GM19351 (cell line): ENCODE data around the gene FAM240A.

Experiments
- ATAC-seq: cut with Tn5 transposase; IDR thresholded peaks from one replicate; pipeline ENCODE4 v1.9.1; 2021; ENCODE audit warnings: mild to moderate bottlenecking, moderate library complexity; ENCODE audit not compliant: unreplicated experiment

The FAM240A gene

DNA sequence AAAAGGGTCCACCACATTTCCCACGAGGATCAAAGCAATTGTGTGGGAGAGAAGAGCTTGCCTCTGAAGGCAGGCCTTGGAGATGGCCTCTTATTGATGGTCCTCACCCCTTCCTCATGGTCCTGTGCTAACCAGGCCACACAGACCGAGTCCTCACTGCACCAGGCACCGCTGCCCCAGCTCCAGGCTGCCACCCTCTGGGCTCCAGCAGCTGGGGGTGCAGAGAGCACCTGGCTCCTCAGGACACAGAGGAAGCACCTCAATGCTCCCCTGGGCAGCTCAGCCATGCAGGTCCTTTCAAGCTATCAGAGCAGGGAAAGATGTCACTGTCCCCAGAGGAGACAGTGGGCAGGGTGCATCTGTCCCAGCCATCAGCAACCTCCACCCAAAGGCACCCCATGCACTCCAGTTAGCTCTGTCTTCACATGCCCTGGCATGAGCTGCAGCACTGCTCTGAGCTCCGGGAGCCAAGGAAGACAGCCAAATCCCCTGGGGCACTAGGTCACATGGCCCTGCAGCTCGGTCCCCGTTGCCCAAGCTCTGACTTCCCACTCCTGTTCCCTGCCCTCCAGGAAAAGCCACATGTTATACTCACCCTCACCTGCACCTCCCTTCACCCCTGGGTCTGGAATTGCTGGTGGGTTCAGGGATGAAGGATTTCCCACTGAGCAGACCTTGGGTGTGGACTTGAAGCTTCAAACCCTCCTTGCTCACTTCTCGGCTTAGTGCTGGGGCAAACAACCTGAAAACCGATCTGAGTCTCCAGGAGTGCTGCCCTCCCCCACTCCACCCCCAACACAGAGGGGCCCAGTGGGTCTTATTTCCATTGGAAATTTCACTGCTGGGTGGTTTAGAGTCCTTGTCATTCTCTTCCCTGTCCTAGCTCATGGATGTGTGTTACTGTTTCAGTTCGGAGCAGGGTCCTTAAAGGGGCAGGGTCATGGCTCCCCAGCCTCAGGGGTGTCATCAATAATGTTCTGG is 48.5 kb downstream of the FAM240A start:
- ATAC-seq, result no peak

GRCh38 chr3:46661776-46662766 is 49.7 kb downstream of the FAM240A start:
- ATAC-seq, result no peak

DNA sequence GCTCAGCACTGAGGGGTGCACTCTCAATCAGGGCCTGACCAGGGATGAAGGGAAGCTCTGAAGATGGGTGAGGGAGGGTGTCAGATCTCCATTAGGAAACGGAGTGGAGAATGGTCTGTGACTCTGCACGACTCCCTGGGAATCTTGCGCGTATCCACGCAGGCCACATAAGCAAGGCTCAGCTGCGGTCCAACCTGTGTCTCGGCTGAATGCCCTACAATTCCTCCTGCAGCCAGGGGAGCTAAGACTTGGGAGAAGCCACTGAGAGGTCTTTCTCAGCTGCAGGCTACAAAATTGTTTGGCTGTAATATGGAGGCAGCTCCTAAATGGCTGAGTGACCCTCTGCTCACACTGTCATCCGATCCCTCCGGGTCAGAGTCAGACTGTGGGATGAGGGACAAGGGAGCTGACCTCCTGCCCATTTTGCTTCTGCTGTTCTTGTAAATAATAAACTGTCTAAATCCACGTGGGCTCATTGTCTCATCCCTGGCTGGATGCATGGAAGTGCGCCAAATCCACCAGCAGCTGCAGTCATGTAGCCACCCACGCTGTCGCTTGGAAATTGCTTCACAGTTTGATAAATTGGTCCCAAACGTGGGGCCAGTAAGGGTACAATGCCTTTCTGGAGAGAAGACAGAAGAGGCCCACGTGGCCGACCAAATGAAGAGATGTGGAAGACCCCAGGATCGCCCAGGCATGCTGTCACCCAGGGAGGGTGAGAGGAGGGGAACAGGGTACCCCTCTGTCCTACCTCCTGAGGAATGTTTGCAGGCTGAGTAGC is 50.6 kb downstream of the FAM240A start:
- no peak for ATAC-seq

GRCh38 chr3:46663591-46664135 is 51.3 kb downstream of the FAM240A start:
- no peak for ATAC-seq

DNA sequence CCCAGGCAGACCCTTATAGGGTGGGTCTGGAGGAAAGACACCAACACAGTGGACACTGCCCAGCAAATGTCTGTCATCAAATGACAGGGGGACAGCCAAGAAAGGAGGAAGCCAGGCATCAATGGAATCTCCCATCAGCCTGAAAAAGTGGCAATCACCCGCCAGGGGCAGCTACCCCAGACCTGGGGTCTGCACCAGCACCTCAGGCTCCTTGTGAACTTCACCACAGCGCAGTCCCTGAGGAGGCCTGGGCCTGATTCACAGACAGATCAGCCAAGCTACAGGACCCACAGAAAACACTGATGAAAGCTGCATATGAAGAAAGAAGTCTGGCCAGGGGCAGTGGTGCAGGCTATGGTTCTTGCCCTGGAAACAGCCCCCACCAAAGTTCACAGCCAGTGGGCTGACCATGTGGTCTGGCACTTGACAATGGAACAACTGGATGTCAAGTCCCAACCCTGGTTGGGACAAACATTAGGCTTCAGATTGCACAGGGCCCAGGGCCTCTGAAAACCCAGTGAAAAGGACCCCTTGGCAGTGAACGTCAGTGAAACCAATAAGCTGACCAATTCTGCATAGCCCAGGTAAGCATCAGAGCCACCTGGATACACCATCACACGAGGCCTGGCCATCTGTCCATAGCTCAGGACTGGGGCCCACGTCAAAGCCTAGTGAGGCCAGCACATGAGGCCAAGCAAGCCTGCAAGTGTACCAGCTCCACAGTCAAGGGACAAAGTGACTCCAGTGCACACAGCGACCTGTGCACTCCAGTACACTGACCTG is 52.1 kb downstream of the FAM240A start:
- ATAC-seq, result no peak

DNA sequence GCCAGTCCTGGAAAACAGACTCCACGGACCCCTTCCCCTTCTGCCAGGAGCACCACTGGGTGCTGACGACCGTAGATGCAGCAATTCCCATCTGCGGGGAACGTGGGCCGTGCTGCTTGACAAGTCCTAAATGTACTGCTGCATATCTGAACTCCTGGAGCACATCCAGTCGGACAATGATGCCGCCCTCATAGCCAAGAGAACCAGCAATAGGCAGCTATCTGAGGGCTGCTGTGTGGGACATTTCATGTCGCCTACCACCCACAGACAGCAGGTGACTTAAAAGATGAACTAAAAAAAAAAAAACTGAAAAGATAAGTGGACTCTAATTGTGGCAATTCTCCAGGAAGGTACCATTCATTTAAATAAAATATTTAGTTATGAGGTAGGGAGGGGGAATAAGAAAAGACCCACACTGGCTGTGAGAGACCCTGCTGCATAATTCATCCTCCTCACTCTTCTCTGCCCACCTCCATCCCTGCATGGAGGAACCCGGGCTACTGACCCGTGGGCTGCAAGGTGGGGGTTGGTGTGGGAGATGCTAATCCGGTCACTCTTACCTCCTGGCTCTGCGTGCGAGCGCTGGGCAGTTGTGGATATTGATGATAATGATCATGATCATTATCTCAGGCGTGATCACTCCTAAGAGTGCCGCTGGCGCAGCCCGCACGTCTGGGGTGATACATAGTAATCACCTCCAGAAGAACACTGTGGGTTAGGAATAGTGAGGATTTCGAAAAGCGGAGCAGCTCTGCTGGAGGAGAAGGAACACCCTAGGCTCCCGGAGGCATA is 52.8 kb downstream of the FAM240A start:
- no peak for ATAC-seq

DNA sequence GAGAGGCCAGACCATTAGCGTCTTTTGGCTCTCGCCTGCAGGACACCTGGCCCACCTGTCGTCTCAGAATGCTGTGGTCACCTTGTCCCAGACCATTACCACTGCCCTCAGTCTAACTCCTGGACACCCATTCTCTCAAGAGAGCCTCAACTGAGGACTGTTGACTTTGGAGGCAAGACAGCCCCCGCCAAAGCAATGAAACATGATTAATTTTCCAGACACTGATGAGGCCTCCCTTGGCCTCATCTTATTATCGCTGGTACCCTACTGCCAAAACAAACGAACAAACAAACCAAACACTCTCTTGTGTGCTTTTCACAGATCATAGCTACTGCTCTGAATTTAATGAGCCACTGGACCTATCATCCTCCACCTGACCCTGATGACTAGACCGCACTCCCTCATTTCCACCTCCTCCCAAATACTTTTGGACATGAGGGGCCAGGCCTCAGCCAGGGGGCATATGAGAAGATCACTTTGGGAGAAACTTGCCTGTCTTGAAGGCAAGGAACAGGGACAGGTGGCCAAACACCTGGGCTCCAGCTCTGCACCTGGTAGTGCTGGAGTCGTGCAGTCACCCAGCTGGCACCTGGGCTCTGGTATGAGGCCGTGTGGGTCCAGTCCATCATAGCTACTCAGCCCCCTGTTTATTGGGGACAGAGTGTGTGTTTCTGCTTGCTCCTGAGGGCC is 53.6 kb downstream of the FAM240A start:
- ATAC-seq, result no peak

DNA sequence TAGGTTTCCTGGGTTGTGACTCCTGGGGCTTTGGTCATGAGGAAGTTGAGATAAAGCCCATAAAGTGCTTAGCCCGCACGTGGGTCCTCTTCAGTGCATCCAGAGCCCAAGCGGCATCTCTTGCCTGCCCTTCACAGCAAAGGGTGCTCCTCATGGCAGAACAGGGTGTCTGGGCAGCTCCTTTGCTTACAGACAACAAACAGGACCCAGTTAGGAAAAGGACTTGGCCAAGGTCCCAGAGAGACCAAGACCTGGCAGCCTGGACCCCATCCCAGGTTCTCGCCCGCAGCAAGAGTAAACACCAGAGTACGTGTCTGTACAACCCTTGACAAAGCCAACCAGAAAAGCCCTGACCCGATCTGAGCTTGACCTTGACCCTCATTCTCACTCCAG is 54.1 kb downstream of the FAM240A start:
- no peak for ATAC-seq

GRCh38 chr3:46667061-46667621 is 54.8 kb downstream of the FAM240A start:
- no peak for ATAC-seq

GRCh38 chr3:46667657-46668056 is 55.3 kb downstream of the FAM240A start:
- no peak for ATAC-seq

DNA sequence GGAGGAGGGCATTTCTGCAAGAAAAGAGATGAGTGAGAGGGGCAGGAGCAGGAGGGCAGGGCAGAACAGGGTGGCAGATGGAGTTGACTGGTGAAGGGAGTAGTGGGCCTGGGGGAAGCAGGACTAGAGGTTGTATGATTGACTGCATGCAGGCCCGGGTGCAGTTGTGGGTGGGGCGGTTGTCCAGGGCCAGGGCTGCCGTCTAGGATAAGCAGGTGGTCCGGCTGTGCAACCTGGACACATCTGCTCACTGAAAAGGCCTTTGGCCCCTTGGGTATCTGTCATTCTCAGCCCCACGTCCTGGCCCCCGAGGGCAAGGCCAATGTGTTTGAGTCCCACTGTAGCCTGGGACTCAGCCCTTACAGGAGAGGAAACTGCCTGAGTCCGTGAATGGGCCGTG is 55.8 kb downstream of the FAM240A start:
- no peak for ATAC-seq

- ATAC-seq, result no peak
Measured at GRCh38 chr3:46668591-46668990, 56.3 kb downstream of the FAM240A start.

DNA sequence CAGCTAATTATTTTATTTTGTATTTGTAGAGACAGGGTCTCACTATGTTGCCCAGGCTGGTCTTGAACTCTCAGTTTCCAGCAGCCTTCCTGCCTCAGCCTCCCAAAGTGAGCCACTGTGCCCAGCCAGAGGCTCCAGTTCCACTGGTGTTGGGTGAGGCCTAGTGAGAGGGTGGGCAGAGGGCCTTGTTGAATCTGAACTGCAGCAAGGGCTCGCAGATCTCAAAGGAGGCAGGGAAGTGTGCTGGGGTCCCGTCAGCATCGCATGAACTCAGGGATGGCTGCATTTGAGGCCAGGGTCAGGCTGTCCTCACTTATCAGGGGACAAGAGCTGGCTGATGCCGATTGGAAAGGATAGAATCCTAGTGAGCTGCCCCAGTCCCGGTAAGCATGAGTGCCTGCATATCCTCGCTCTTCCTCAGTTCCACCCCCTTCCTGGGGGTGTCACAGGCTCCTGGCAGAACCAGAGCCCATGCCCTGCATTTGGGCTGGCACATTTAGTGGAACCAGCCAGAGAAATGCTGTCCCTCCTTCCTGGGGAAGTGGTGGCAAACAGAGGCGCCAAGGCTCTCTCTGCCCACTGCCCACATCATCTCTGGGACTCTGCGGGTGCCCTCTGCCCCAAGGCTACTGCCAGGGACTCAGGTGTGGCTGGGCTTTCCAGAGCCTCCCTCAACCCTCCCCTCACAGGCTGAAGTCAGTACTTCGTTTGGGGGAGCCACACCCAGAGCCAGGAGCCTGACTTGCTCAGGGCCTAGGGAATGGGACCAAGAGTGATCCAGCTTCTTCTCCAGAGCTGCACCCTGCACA is 57.1 kb downstream of the FAM240A start:
- no peak for ATAC-seq

DNA sequence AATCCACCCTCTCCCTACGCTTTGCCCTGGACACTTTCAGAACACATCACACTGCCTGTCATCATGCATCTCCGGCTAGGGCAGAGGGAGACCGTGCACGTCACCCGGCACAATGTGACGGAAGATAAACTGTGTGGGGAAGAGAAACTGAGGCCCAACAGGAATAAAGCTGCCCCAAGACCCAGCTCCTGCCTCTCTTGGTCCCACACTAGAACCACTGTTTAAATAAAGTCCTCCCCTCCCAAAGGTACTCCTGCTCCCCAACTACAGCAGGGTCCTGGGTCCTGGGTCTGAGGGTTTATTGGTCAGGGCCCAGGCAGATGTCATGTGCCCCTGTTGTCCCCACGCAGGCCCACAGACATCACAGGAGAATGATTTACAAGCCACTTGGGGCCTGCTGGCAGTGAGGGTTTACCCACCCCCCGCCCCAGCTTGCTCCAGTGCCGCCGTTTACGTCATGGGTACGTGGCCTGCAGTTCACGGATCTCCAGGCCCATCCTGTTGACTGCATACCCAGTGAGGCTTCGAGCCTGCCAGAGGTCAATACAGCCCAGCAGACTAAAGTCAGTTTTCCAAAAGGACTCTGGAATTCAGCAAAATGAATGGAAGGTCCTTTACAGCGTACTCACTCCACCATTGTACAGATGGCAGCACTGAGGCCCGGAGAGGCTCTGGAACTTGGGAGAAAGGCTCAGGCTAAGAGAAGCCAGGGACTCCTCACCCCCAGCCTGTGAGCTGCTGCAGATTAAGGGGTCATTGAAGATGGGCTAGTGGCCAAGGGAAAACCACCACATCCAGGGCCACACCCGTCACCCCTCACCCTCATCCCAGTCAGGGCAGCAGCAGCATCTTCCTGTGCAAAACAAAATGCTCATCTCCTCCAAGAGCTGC is 57.9 kb downstream of the FAM240A start:
- no peak for ATAC-seq

DNA sequence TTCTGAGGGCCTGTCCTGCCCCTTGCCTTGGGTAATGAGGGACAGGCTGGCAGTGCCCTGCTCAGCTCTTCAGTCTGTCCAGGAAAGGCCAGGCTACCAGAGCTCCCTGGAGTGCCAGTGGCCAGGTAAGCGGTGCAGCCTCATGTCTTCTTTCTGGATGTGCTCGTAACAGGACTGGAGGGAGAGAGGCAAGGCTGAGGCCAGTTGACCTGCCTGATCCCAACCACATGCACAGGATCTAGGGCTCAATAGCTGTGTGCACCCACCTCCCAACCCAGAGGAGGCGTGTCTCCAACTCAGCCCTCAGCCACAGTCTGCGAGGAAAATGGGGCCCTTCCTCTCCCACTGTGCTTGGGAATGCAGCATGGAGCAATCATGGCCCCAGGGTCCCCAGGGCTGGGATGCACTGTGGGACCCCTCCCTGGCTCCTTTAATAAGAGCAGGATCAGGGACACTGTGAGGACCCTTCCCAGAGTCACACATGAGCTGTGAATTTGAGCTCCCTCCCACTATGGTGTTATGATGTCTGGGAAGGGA is 58.6 kb downstream of the FAM240A start:
- no peak for ATAC-seq
